ENCODE measurements around the gene GJA8.
A peak's percentile ranks its signal among the peaks of the same experiment; 100 is the strongest.
"Not testable (repeated sequence)": the region's sequence is repeated elsewhere in the genome, so short reads cannot be mapped to it uniquely, and the experiment has no call there.

GJA8 gene

GRCh38 chr1:147897029-147897752 is 5.4 kb upstream of the GJA8 start:
- H3K27ac Mint-ChIP-seq, result no peak overlapping the region
- H3K36me3 Mint-ChIP-seq (ENCODE audit: insufficient read depth), result no peaks in the 10 kb centered on the region
- DNase-seq, result no peak
- peaks cover 0 to 4% of the 10 kb centered on the region in 2 donors for H3K4me1 Mint-ChIP-seq (ENCODE audit: low read depth in 2 of 2)
- no peak for ATAC-seq (replicated peaks)
- H3K4me3 Mint-ChIP-seq, result no peak overlapping the region
- H3K27me3 Mint-ChIP-seq, result peaks cover 11 to 22% of the 10 kb centered on the region in 2 donors
- no peaks in the 10 kb centered on the region for H3K9me3 Mint-ChIP-seq

GRCh38 chr1:147897789-147898188 is 4.8 kb upstream of the GJA8 start:
- H3K4me3 Mint-ChIP-seq, result no peak overlapping the region
- H3K27me3 Mint-ChIP-seq, result peaks cover 11 to 27% of the 10 kb centered on the region in 2 donors
- no peaks in the 10 kb centered on the region for H3K36me3 Mint-ChIP-seq (ENCODE audit: insufficient read depth)
- no peaks in the 10 kb centered on the region for H3K9me3 Mint-ChIP-seq
- no peak for DNase-seq
- H3K4me1 Mint-ChIP-seq (ENCODE audit: low read depth in 2 of 2), result peaks cover 0 to under 1% of the 10 kb centered on the region in 2 donors
- no peak overlapping the region for H3K27ac Mint-ChIP-seq
- no peak for ATAC-seq (replicated peaks)

GRCh38 chr1:147904726-147905125 is 2.1 kb downstream of the GJA8 start:
- H3K36me3 Mint-ChIP-seq (ENCODE audit: insufficient read depth), result no peaks in the 10 kb centered on the region
- no peaks in the 10 kb centered on the region for H3K9me3 Mint-ChIP-seq
- no peak for ATAC-seq (replicated peaks)
- no peak overlapping the region for H3K4me3 Mint-ChIP-seq
- peaks cover 12 to 37% of the 10 kb centered on the region in 2 donors for H3K27me3 Mint-ChIP-seq
- DNase-seq, result no peak
- no peaks in the 10 kb centered on the region for H3K4me1 Mint-ChIP-seq (ENCODE audit: low read depth in 2 of 2)
- H3K27ac Mint-ChIP-seq, result no peak overlapping the region

- Mint-ChIP-seq H3K27ac (no peak overlapping the region), H3K27me3 (peaks cover 12 to 34% of the 10 kb centered on the region in 2 donors), H3K9me3 (no peaks in the 10 kb centered on the region), H3K4me3 (no peak overlapping the region), H3K36me3 (ENCODE audit: insufficient read depth) (no peaks in the 10 kb centered on the region), H3K4me1 (ENCODE audit: low read depth in 2 of 2) (no peaks in the 10 kb centered on the region)
- no peak for DNase-seq
- no peak for ATAC-seq (replicated peaks)
Measured at GRCh38 chr1:147907786-147908509, 5.4 kb downstream of the GJA8 start.

GRCh38 chr1:147912553-147912952 is 10.0 kb downstream of the GJA8 start:
- Mint-ChIP-seq H3K36me3 (ENCODE audit: insufficient read depth) (no peaks in the 10 kb centered on the region), H3K4me1 (ENCODE audit: low read depth in 2 of 2) (no peaks in the 10 kb centered on the region), H3K4me3 (no peak overlapping the region), H3K9me3 (no peaks in the 10 kb centered on the region), H3K27ac (no peak overlapping the region), H3K27me3 (peaks cover 32 to 62% of the 10 kb centered on the region in 2 donors)
- ATAC-seq (replicated peaks) (no peak), DNase-seq (no peak)

- peaks cover 1% of the 10 kb centered on the region for H3K36me3 Mint-ChIP-seq (ENCODE audit: insufficient read depth)
- H3K9me3 Mint-ChIP-seq, result no peaks in the 10 kb centered on the region
- peaks cover 32 to 62% of the 10 kb centered on the region in 2 donors for H3K27me3 Mint-ChIP-seq
- H3K27ac Mint-ChIP-seq, result no peak overlapping the region
- no peak overlapping the region for H3K4me3 Mint-ChIP-seq
- ATAC-seq (replicated peaks), result no peak
- DNase-seq, result no peak
- H3K4me1 Mint-ChIP-seq (ENCODE audit: low read depth in 2 of 2), result no peaks in the 10 kb centered on the region
Measured at GRCh38 chr1:147913362-147913942, 10.9 kb downstream of the GJA8 start.

- Mint-ChIP-seq H3K4me1 (ENCODE audit: low read depth in 2 of 2) (no peaks in the 10 kb centered on the region), H3K27ac (no peak overlapping the region), H3K27me3 (peaks cover 21 to 39% of the 10 kb centered on the region in 2 donors), H3K36me3 (ENCODE audit: insufficient read depth) (peaks cover 3% of the 10 kb centered on the region), H3K4me3 (no peak overlapping the region), H3K9me3 (no peaks in the 10 kb centered on the region)
- ATAC-seq (replicated peaks), result no peak
- DNase-seq, result no peak
Measured at GRCh38 chr1:147919896-147920295, 17.3 kb downstream of the GJA8 start.

- ATAC-seq (replicated peaks) (no peak), DNase-seq (no peak)
- Mint-ChIP-seq H3K9me3 (no peaks in the 10 kb centered on the region), H3K36me3 (ENCODE audit: insufficient read depth) (no peaks in the 10 kb centered on the region), H3K27ac (no peak overlapping the region), H3K27me3 (no peaks in the 10 kb centered on the region), H3K4me1 (ENCODE audit: low read depth in 2 of 2) (no peaks in the 10 kb centered on the region), H3K4me3 (no peak overlapping the region)
Measured at GRCh38 chr1:147924813-147925212, 22.2 kb downstream of the GJA8 start.

- H3K36me3 Mint-ChIP-seq (ENCODE audit: insufficient read depth); H3K27ac Mint-ChIP-seq; H3K4me3 Mint-ChIP-seq; H3K27me3 Mint-ChIP-seq; H3K9me3 Mint-ChIP-seq; ATAC-seq (replicated peaks); DNase-seq: not testable (repeated sequence)
- peaks cover 9 to 22% of the 10 kb centered on the region in 2 donors for H3K4me1 Mint-ChIP-seq (ENCODE audit: low read depth in 2 of 2)
Measured at GRCh38 chr1:147927215-147927614, 24.6 kb downstream of the GJA8 start.

- not testable (repeated sequence) for H3K4me3 Mint-ChIP-seq; H3K9me3 Mint-ChIP-seq; DNase-seq; H3K27ac Mint-ChIP-seq; ATAC-seq (replicated peaks); H3K36me3 Mint-ChIP-seq (ENCODE audit: insufficient read depth); H3K27me3 Mint-ChIP-seq
- peaks cover 11 to 25% of the 10 kb centered on the region in 2 donors for H3K4me1 Mint-ChIP-seq (ENCODE audit: low read depth in 2 of 2)
Measured at GRCh38 chr1:147927689-147928088, 25.1 kb downstream of the GJA8 start.

GRCh38 chr1:147928236-147929132 is 25.9 kb downstream of the GJA8 start, which contains the start of gene GPR89B:
TSS of gene GPR89B (plus strand) at chr1:147928420. CDS start at chr1:147928537, 117 bp downstream.
- Mint-ChIP-seq H3K27ac (peak within 1 kb of the TSS; percentile 41 to 56), H3K4me3 (peak within 1 kb of the TSS; percentile 78 to 80), H3K4me1 (ENCODE audit: low read depth in 2 of 2) (peaks cover 11 to 26% of the 10 kb centered on the region in 2 donors)
- not testable (repeated sequence) for H3K9me3 Mint-ChIP-seq; H3K27me3 Mint-ChIP-seq; H3K36me3 Mint-ChIP-seq (ENCODE audit: insufficient read depth)
- ATAC-seq (replicated peaks) (peak; percentile 96), DNase-seq (peak; percentile 87 to 90 (median 89))

GRCh38 chr1:147931137-147931536 is 28.5 kb downstream of the GJA8 start:
- Mint-ChIP-seq H3K4me1 (ENCODE audit: low read depth in 2 of 2) (peaks cover 11 to 29% of the 10 kb centered on the region in 2 donors), H3K27ac (peak overlapping the region in 1 of 2 donors; percentile 31), H3K4me3 (peak overlapping the region; percentile 24 to 65)
- ATAC-seq (replicated peaks); H3K36me3 Mint-ChIP-seq (ENCODE audit: insufficient read depth); H3K27me3 Mint-ChIP-seq; DNase-seq; H3K9me3 Mint-ChIP-seq: not testable (repeated sequence)

GRCh38 chr1:147935296-147935695 is 32.7 kb downstream of the GJA8 start:
- not testable (repeated sequence) for H3K9me3 Mint-ChIP-seq; H3K4me3 Mint-ChIP-seq; H3K36me3 Mint-ChIP-seq (ENCODE audit: insufficient read depth); H3K27me3 Mint-ChIP-seq; H3K27ac Mint-ChIP-seq; DNase-seq; ATAC-seq (replicated peaks)
- H3K4me1 Mint-ChIP-seq (ENCODE audit: low read depth in 2 of 2), result peaks cover 9 to 26% of the 10 kb centered on the region in 2 donors
